GM19025 (cell line): ENCODE measurements around the gene MATR3.
A peak's percentile ranks its signal among the peaks of the same experiment; 100 is the strongest.
"Not testable (repeated sequence)": the region's sequence is repeated elsewhere in the genome, so short reads cannot be mapped to it uniquely, and the experiment has no call there.

Experiments used
- ATAC-seq: cut with Tn5 transposase; IDR thresholded peaks from one replicate; pipeline ENCODE4 v1.9.1; 2021; ENCODE audit warnings: mild to moderate bottlenecking, low read depth, moderate library complexity; ENCODE audit not compliant: unreplicated experiment

MATR3 gene

GRCh38 chr5:139293507-139294373, at the start of gene MATR3:
Gene MATR3, plus strand, starts transcription at chr5:139293740. Its CDS starts 13,676 bp downstream, at chr5:139307416.
- ATAC-seq = peak; percentile 68

DNA sequence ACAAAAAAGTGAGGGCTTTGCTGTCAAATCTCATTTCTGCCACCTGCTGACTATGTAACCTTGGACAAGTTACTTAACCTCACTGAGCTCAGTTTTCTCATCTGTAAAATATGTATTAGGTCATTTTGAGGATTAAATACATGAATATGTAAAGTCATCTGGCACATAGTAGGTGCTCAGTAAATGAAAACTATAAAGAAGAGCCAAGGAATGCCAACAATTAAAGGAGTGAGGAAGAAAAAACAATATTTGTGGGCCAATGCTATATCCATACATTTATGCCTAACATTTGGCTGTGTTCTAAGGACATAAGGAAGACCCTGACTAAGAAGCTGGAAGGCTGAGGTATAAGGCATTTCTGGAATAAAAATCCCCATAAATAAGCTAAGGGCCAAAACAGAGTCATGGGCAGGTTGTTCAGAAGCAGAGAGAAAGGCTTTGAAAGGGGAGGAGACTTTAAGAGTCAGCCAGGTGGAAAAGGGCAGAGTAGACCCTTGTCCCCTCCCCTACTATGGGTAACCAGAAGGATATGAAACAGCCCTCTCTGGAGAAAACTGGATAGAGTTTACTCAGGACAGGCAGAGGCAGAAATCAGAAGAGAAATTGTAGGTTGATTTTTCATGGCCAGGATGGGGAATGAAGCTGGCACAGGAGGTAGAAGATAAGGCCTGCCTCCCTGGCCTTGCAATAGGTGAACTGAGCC, 47.8 kb upstream of the MATR3 start:
- no peak for ATAC-seq

DNA sequence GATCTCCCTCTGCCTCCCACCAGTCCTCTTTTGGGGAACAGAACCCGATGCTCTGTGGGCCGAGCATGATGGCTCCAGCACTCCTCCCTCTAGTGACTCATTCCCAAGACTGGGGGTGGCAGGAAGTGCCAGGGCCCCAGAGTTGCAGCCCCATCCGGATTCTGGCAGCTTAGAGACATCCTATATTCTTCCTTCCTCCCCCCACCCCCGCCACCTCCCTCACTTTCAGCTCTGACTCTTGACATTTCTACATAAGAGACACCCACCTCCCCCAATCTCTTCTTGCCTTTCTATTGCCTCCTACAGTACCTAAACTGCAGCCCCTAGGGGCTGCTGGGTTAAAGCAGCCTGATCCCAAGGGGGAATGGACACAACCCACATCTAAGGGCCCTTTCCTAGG, 47.1 kb upstream of the MATR3 start:
- no peak for ATAC-seq

DNA sequence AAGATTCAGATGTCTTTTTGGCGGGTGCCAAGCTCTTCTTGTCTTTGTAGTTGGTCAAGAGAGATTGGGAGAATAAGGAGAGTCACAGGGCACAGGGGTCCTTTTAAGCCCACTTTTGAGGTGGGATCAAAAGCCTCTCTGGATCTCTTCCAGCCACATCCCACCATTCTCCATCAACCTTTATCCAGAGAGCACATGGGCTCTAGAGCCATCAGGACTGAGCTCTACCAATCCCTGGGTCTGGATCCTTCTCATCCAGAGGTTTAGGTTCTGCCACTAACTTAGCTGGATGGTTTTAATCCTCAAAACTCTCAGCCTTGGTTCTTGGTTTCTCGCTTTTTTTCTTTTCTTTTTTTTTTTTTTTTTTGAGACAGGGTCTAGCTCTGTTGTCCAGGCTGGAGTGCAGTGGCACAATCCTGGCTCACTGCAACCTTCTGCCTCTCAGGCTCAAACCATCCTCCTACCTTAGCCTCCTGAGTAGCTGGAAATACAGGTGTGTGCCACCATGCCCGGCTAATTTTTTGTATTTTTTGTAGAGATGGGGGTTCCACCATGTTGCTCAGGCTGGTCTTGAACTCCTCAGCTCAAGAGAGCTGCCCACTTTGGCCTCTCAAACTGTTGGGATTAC, 44.6 kb upstream of the MATR3 start:
- no peak for ATAC-seq

GRCh38 chr5:139251281-139251687, 42.3 kb upstream of the MATR3 start:
- ATAC-seq = no peak

- no peak for ATAC-seq
These were observed 41.7 kb upstream of the MATR3 start for GRCh38 chr5:139251695-139252288.

- ATAC-seq = no peak
These were observed 40.4 kb upstream of the MATR3 start for GRCh38 chr5:139253115-139253514.

GRCh38 chr5:139256820-139257219, 36.7 kb upstream of the MATR3 start:
- no peak for ATAC-seq

DNA sequence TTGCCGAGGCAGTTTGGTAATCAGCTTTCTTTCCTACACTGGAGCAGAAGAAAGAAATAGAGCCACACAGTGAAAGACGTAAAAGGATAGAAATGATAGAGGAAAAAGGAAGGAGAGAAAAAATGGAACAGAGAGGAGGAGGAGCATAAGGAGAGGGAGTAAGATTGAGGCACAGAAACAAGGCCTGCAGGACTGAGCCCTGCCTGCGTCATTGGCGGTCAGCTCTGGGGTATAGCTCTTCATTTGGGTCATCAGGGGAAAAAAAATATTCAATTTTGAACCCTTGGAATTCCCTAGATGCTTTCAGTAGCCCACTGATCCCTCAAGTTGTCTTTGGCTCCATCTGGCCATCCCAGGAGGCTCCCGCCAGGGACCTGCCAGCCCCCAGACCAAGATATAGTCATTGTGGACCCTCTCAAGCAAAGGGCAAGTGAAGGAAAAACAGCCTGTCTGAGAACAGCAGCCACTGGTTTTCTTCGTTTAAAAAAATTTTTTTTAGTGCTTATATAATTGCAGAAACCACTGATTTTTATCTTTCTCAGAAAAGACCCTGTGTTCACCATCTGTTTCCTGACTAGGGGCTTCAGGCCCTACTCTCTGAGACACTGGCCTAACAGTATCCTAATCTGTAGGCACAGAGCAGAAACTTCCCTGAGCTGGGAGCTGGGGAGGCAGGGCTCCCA, 31.3 kb upstream of the MATR3 start:
- no peak for ATAC-seq

DNA sequence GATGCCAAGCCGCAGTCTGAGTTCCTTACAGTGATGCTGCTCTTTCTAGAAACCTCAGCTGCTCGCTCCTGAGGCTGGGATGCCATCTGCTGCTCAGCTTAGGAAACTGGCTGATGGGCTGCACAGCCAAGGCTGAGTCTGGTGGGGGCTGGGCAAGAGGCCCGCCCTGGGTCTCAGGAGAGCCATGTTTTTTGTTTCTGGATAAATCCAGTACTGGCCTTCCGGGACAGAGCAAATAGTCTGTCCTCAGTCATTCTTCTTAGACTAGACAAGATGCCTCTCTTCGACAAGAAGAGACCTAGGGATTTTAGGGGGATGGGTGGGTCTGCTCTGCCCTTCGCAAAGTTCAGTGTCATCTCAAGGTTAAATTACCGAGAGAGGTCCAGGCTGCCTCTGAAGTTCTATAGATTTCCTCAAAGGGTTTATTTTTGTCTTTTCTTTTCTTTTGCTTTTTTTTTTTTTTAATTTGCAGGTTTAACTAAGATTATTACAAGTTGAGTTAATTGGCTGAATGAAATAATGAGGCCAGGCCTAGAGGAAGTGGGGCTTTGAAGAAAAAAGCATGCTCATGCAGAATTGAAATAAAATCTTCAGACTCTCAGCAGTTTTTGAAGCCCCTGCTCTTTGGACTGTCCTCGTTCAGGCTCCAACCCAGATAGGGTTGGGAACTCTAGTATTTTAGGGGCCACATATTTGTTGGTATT, 30.6 kb upstream of the MATR3 start:
- ATAC-seq = peak; percentile 72

GRCh38 chr5:139263536-139263935, 30.0 kb upstream of the MATR3 start:
- ATAC-seq = no peak

- no peak for ATAC-seq
These were observed 29.6 kb upstream of the MATR3 start for GRCh38 chr5:139263946-139264345.

GRCh38 chr5:139265001-139265400, 28.5 kb upstream of the MATR3 start:
- ATAC-seq = no peak

GRCh38 chr5:139266236-139266635, 27.3 kb upstream of the MATR3 start:
- no peak for ATAC-seq

DNA sequence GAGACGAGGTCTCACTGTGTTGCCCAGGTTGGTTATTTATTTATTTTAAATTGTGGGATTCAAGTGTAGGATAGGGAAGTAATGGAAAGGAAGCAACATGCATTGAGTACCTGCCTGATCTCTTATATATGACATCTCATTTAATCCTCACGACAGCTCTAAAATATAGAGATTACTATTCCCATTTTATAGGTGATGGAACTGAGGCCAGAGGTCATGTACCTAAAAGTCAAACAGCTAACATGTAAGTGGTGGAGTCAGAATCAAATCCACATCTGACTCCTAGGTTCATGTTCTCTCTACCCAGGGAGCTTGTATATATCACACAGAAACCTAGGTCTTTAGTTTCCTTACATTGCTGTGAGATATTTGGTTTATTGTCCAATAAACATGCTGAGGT, 26.1 kb upstream of the MATR3 start:
- no peak for ATAC-seq

DNA sequence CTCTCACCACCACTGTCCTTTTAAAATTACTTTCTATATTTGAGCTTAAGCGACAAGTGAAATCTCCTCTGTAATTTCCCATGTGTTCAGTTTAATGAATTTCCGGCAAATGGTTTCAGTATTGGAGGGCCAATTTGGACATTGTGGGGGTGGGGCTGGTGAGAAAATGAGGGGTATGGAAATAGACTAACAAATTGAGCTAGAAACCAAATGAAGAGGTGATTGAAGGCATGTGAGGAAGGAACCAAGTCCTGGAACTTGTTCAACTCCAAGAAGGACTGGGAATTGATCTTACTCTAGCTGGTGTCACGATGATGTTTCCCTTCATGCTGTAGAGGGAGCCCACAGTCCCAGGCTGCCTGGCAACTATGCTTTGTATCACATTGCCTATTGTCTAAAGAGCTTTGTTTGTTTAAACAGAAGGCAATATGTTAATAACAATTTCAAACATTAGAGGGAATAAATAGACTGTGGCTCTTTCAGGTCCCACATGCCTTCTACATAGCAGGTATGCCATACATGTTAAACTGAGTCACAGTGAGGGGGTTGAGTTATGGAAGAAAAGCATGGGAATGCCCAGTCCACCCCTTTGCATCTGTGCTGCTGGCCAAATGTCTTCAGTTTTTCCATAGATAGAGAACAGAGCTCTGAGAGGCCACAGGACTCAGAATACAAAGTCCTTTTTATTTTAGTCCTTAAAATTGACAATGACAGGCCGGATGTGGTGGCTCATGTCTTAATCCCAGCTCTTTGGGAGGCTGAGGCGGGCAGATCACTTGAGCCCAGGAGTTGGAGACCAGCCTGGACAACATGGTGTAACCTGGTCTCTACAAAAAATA, 25.0 kb upstream of the MATR3 start:
- ATAC-seq = no peak

DNA sequence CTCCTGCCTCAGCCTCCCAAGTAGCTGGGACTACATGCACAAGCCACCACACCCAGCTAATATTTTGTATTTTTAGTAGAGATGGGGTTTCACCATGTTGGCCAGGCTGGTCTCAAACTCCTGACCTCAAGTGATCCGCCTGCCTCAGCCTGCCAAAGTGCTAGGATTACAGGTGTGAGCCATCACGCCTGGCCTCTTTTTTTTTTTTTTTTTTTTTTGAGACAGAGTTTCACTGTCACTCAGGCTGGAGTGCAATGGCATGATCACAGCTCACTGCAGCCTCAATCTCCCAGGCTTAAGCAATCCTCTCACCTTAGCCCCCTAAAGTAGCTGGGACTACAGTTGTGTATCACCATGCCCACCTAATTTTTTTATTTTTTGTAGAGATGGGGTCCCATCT, 22.8 kb upstream of the MATR3 start:
- ATAC-seq = not testable (repeated sequence)

- no peak for ATAC-seq
These were observed 22.1 kb upstream of the MATR3 start for GRCh38 chr5:139271201-139272027.
